Measurements from ENCODE around the gene GALNT9.

GRCh38 chr12:132355742-132356681, 26.6 kb upstream of the GALNT9 start:
- TF ChIP-seq, protein P1, sequence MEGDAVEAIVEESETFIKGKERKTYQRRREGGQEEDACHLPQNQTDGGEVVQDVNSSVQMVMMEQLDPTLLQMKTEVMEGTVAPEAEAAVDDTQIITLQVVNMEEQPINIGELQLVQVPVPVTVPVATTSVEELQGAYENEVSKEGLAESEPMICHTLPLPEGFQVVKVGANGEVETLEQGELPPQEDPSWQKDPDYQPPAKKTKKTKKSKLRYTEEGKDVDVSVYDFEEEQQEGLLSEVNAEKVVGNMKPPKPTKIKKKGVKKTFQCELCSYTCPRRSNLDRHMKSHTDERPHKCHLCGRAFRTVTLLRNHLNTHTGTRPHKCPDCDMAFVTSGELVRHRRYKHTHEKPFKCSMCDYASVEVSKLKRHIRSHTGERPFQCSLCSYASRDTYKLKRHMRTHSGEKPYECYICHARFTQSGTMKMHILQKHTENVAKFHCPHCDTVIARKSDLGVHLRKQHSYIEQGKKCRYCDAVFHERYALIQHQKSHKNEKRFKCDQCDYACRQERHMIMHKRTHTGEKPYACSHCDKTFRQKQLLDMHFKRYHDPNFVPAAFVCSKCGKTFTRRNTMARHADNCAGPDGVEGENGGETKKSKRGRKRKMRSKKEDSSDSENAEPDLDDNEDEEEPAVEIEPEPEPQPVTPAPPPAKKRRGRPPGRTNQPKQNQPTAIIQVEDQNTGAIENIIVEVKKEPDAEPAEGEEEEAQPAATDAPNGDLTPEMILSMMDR (IDR thresholded peaks at IDR 0.05; ENCODE audit: insufficient read depth, low read depth, low read length): no peak
- no peak for TF ChIP-seq EZH2 (IDR thresholded peaks at IDR 0.05; ENCODE audit: insufficient read depth, low read length)

Data from astrocyte (in vitro differentiated cells and primary cell).